GM12874 (cell line): ENCODE results near the gene PPP6C.

Source experiments
- CTCF ChIP-seq: IDR thresholded peaks from 2 replicates; pipeline ENCODE4 v1.5.1; 2011; ENCODE audit warnings: low read depth, mild to moderate bottlenecking, control low read depth, low read length, moderate library complexity; ENCODE audit not compliant: insufficient read depth

PPP6C gene

DNA sequence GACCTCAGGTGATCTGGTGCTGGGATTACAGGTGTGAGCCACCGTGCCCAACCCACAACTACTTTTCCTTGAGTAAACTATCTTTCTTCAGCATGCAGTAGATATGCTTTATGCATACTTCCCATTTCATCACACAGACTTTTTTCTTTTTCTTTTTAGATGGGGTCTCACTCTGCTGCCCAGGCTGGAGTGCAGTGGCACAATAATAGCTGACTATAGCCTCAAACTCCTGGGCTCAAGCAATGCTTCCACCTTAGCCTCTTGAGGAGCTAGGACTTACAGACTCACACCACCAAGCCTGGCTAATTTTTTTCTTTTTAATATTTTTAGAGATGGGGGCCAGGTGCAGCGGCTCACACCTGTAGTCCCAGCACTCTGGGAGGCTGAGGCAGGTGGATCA is 22.8 kb downstream of the PPP6C start:
- TF ChIP-seq CTCF, result no peak

DNA sequence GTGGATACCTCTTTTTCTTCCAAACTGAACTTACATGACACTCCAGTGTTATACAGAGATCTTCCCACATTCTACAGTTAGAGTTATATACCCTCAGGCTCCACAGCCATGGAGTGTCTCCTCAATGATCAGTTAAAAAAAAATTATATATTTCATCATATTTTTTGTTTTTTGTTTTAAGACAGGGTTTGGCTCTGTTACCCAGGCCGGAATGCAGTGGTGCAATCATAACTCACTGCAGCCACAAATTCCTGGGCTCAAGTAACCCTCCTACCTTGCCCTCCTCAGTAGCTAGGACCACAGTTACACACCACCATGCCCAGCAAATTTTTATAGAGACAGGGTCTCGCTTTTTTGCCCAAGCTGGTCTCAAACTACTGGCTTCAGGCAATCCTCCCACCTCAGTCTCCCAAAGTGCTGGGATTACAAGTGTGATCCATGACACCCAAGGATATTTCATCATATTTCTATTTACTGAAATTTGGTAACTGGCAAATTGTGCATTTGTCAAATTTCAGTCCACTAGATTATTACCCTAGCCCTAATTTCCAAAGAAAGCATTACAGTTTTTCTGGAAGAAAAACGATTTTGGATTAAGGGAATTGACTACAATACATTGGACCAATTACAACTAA is 28.2 kb downstream of the PPP6C start:
- no peak for TF ChIP-seq CTCF

DNA sequence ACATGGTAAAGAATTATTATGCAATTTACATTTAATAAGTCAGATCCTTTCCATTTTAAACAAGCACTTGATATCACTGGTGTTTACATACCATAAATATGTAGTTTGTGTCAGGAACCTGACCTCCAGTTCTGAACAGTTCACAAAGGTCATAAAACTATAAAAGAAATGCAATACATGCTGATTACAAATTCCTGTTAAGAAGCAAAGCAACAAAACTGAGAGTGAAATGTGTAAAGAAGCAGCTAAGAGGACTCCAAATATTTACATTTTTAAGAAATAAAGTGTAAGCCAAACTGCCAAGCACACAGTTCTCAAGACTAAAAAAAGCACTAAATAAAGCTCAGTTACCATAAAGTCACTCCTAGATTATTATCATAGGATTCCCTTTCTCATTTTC is 28.9 kb downstream of the PPP6C start:
- no peak for TF ChIP-seq CTCF

- TF ChIP-seq CTCF, result no peak
Observed at GRCh38 chr9:125156551-125156950, 33.1 kb downstream of the PPP6C start.

DNA sequence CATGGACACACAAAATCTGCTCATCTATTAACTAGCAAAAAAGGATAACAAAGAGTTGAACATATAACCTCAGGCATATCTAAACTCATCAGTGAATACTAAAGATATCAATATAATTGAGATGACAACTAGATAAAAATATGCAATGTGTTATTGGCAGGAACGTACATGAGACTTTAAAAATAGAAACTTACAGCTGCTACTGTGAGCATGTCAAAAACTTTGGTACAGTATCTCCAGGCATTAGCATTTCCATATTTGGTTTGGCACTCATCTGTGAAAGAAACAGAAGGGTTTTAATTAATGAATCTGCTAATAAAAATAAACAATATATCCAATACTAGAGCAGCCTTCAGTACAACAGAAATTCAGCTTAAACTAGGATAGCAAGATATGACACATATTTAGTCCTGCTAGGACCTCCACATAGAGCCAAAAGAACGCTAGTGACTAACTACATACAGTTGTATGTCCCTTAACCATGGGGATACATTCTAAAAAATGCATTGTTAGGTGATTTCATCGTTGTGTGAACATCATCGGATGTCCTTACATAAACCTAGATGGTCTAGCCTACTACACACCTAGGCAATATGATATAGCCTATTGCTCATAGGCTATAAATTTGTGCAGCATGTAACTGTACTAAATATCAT is 35.8 kb downstream of the PPP6C start:
- TF ChIP-seq CTCF, result no peak

DNA sequence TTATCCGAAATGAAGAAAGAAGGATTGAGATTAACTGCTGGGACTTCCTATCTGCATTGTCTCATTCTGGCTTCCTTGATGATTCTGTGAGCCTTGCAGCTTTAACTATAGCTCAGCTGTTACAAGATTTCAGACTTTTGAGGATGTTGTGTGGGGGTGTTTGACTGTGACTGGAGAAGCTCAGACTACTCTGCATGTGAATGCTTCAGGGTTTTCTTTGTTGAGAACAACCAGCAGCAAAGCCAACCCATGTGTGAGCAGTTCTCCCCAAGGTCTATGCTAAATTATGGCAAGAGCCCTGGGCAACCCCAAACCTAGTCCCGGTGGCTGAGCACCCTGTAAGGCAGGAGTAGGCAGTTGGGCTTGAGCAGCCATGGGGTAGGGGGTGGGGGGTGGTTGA is 37.9 kb downstream of the PPP6C start:
- TF ChIP-seq CTCF, result no peak

GRCh38 chr9:125150349-125151245 is 39.0 kb downstream of the PPP6C start:
- TF ChIP-seq CTCF, result no peak
